IMR-90 (cell line): ENCODE results near the gene KLC1. TPM values are rescaled to one million over a fixed set of nuclear protein-coding genes. Genes with fewer than 3 reads are reported as not detected.

Experiments
- ATAC-seq: fragments of 200-7000 bp; cut with Tn5 transposase; 2 replicates; pipeline ENCODE4 v1.9.1; 2020; ENCODE audit warnings: low read depth, mild to moderate bottlenecking, moderate library complexity
- BruUV-seq: library from RNA; stranded (reverse); fragments of 400-500 nt; replicated peaks from 2 replicates; lab custom pipeline; 2021; lab: Mats Ljungman, UMichigan
- CTCF ChIA-PET: fragments of 300-600 bp; formaldehyde crosslinking; extraction: SDS; loops from one replicate; lab custom pipeline; 2021; ENCODE audit warnings: antibody characterized with exemption; lab: Yijun Ruan, JAX
- POLR2A ChIA-PET: fragments of 300-600 bp; sonication (Branson Sonifier 250); formaldehyde crosslinking; loops from one replicate; lab custom pipeline; 2022; ENCODE audit warnings: antibody characterized with exemption; ENCODE audit not compliant: unreplicated experiment; lab: Charles Lee
- DNase-seq: peaks from one replicate; pipeline ENCODE4 v3.0.0; 2013
- H2AFZ ChIP-seq: replicated peaks from 2 replicates; pipeline ENCODE3; 2013; ENCODE audit warnings: low read length, mild to moderate bottlenecking; ENCODE audit not compliant: poor library complexity
- H2AK5ac ChIP-seq: 2 replicates; pipeline ENCODE4 v1.6.1; 2013; ENCODE audit warnings: low read depth, low read length, inconsistent platforms
- H2AK9ac ChIP-seq: replicated peaks from 2 replicates; pipeline ENCODE3; 2013; ENCODE audit warnings: mild to moderate bottlenecking, low read depth, low read length, moderate library complexity; ENCODE audit not compliant: poor library complexity
- H2BK120ac ChIP-seq: 2 replicates; pipeline ENCODE4 v1.6.1; 2013; ENCODE audit warnings: low read depth, low read length, inconsistent platforms
- H2BK15ac ChIP-seq: 3 replicates; pipeline ENCODE4 v1.6.1; 2013; ENCODE audit warnings: low read depth, low read length, inconsistent platforms
- H2BK20ac ChIP-seq: 2 replicates; pipeline ENCODE4 v1.6.1; 2013; ENCODE audit warnings: low read depth, mild to moderate bottlenecking, inconsistent platforms, low read length, moderate library complexity
- H2BK5ac ChIP-seq: 2 replicates; pipeline ENCODE4 v1.6.1; 2013; ENCODE audit warnings: mild to moderate bottlenecking, low read depth, low read length, inconsistent platforms; ENCODE audit not compliant: poor library complexity, severe bottlenecking
- H3K14ac ChIP-seq: replicated peaks from 2 replicates; pipeline ENCODE4 v1.6.1; 2013; ENCODE audit warnings: low read depth, low read length, inconsistent platforms
- H3K18ac ChIP-seq: 2 replicates; pipeline ENCODE4 v1.6.1; 2013; ENCODE audit warnings: low read depth, low read length, control low read depth
- H3K23ac ChIP-seq: 2 replicates; pipeline ENCODE4 v1.6.1; 2013; ENCODE audit warnings: low read depth, low read length, inconsistent platforms
- H3K27ac ChIP-seq: 2 replicates; pipeline ENCODE4 v1.5.1; 2013; ENCODE audit warnings: mild to moderate bottlenecking, control low read depth, low read length; ENCODE audit not compliant: insufficient read depth
- H3K27me3 ChIP-seq: 2 replicates; pipeline ENCODE4 v1.6.1; 2013; ENCODE audit warnings: low read length; ENCODE audit not compliant: control insufficient read depth, insufficient read depth
- H3K36me3 ChIP-seq: 2 replicates; pipeline ENCODE4 v1.6.1; 2013; ENCODE audit warnings: low read length, mixed read lengths; ENCODE audit not compliant: control insufficient read depth, insufficient read depth
- H3K4ac ChIP-seq: 2 replicates; pipeline ENCODE4 v1.6.1; 2013; ENCODE audit warnings: low read depth, low read length, inconsistent platforms
- H3K4me1 ChIP-seq: 2 replicates; pipeline ENCODE4 v1.6.1; 2013; ENCODE audit warnings: low read length, mixed read lengths; ENCODE audit not compliant: control insufficient read depth, insufficient read depth
- H3K4me2 ChIP-seq: 2 replicates; pipeline ENCODE4 v1.6.1; 2013; ENCODE audit warnings: low read depth, mild to moderate bottlenecking, control low read depth, low read length, moderate library complexity
- H3K4me3 ChIP-seq: 2 replicates; pipeline ENCODE4 v1.5.1; 2013; ENCODE audit warnings: low read depth, mild to moderate bottlenecking, control low read depth, low read length, moderate library complexity; ENCODE audit not compliant: insufficient read depth
- H3K56ac ChIP-seq: 2 replicates; pipeline ENCODE4 v1.6.1; 2013; ENCODE audit warnings: low read length, inconsistent platforms; ENCODE audit not compliant: insufficient read depth; ENCODE audit errors: extremely low read depth
- H3K79me1 ChIP-seq, 2 experiments: 2 replicates each; pipeline ENCODE4 v1.6.1; 2013; ENCODE audit warnings: low read length in 2 of 2, inconsistent platforms in 1 of 2, low read depth in 1 of 2
- H3K9ac ChIP-seq: 2 replicates; pipeline ENCODE4 v1.6.1; 2013; ENCODE audit warnings: low read depth, low read length, control low read depth
- H3K9me1 ChIP-seq: 2 replicates; pipeline ENCODE4 v1.6.1; 2013; ENCODE audit warnings: low read length, inconsistent platforms; ENCODE audit not compliant: insufficient read depth
- H3K9me3 ChIP-seq: 2 replicates; pipeline ENCODE4 v1.6.1; 2013; ENCODE audit warnings: low read length; ENCODE audit not compliant: control insufficient read depth, insufficient read depth
- H4K20me1 ChIP-seq: 2 replicates; pipeline ENCODE4 v1.6.1; 2013; ENCODE audit warnings: low read length, inconsistent platforms; ENCODE audit not compliant: insufficient read depth
- H4K5ac ChIP-seq: 2 replicates; pipeline ENCODE4 v1.6.1; 2013; ENCODE audit warnings: mild to moderate bottlenecking, low read depth, low read length, control low read depth
- H4K8ac ChIP-seq, 2 experiments: 2 replicates each; pipeline ENCODE4 v1.6.1; 2013; ENCODE audit warnings: low read depth in 2 of 2, low read length in 2 of 2, control low read depth in 1 of 2, inconsistent platforms in 1 of 2
- H4K91ac ChIP-seq: 2 replicates; pipeline ENCODE4 v1.6.1; 2013; ENCODE audit warnings: low read depth, low read length, inconsistent platforms; ENCODE audit not compliant: insufficient read depth
- FOS ChIP-seq: fragments of 150-350 bp; IDR thresholded peaks from 2 replicates; pipeline ENCODE4 v1.6.1; 2016; ENCODE audit warnings: low read depth, low read length
- WGBS, 2 experiments: methylation state at CpG; one replicate each; pipeline versions ENCODE4 v1.1.5 to v1.1.7; 2013; ENCODE audit warnings: missing lambda C conversion rate in 2 of 2; ENCODE audit not compliant: insufficient read length in 1 of 2; ENCODE audit errors: extremely low coverage in 2 of 2; 5-methylcytosine and 5-hydroxymethylcytosine counted together
- dilution Hi-C: fragments of 300-500 bp; cut with HindIII; formaldehyde crosslinking; loops from one replicate; pipeline ENCODE4 v1.14.3; 2018; ENCODE audit warnings: low sequenced_read_pairs; ENCODE audit not compliant: unreplicated experiment
- in situ Hi-C: fragments of 300-500 bp; cut with MboI; formaldehyde crosslinking; loops from 3 replicates; pipeline ENCODE4 v1.14.3; 2019; ENCODE audit warnings: low sequenced_read_pairs, inconsistent platforms, mixed read lengths
- intact Hi-C: fragments of 100-400 bp; cut with micrococcal nuclease; formaldehyde crosslinking; loops from 2 replicates; pipeline ENCODE4 v1.10.0; 2022
- polyA plus RNA-seq, 3 experiments: library from polyadenylated mRNA; depleted of rRNA; stranded (reverse); fragments of >200 nt; gene quantifications; 2 replicates each; pipeline ENCODE4 v1.2.3, GENCODE V29; 2012; ENCODE audit warnings: low replicate concordance in 1 of 3
- total RNA-seq: library from RNA; depleted of rRNA; stranded (reverse); fragments of >200 nt; gene quantifications from 2 replicates; pipeline ENCODE4 v1.2.3, GENCODE V29; 2012

The KLC1 gene
- total and polyA plus RNA-seq, 2 of the 4 experiments (the other 2 are of a cell fraction), result 101 to 157 TPM

- Histone ChIP-seq H3K79me1 (peaks cover 0 to 16% of the 10 kb centered on the region in 2 experiments; a peak in 1 of 4 replicates), H2BK5ac (no peak overlapping the region), H3K56ac (no peak overlapping the region), H2BK15ac (no peak overlapping the region), H3K23ac (no peak overlapping the region), H3K4me2 (no peak overlapping the region), H3K4me1 (peaks cover 4% of the 10 kb centered on the region), H2AK5ac (no peak overlapping the region), H3K9me3 (no peaks in the 10 kb centered on the region), H3K27ac (no peak overlapping the region), H2BK20ac (no peak overlapping the region), H3K9me1 (peaks cover 7% of the 10 kb centered on the region), H4K91ac (no peak overlapping the region), H3K9ac (no peak overlapping the region), H4K8ac (no peak overlapping the region), H3K4ac (no peak overlapping the region), H2AFZ (no peak overlapping the region), H3K4me3 (no peak overlapping the region), H4K5ac (no peak overlapping the region), H2BK120ac (no peak overlapping the region), H4K20me1 (peaks cover 8% of the 10 kb centered on the region), H2AK9ac (no peak overlapping the region), H3K14ac (no peak overlapping the region), H3K18ac (no peak overlapping the region), H3K36me3 (no peaks in the 10 kb centered on the region), H3K27me3 (no peaks in the 10 kb centered on the region)
- ChIA-PET CTCF (no interaction called here), POLR2A (no interaction called here)
- ATAC-seq (no peak), DNase-seq (no peak)
- dilution Hi-C loops, result no loop called here
- in situ Hi-C loops, result no loop called here
- TF ChIP-seq FOS, result no peak
- no TSS peak for BruUV-seq
- WGBS, 2 experiments, result no CpG with 5 or more reads among the region's 5 CpGs
- intact Hi-C loops, result no loop called here
Observed at GRCh38 chr14:103600503-103600902, 28.5 kb upstream of the KLC1 start.
